Osteoblast (primary cell): ENCODE results near the gene CTNNBIP1. TPM values are rescaled to one million over a fixed set of nuclear protein-coding genes. Genes with fewer than 3 reads are reported as not detected.

Experiments
- DNase-seq: peaks from one replicate; pipeline ENCODE4 v3.0.0; 2011; ENCODE audit warnings: low spot score, mixed read lengths; ENCODE audit not compliant: insufficient read length; ENCODE audit errors: missing footprints
- H2AFZ ChIP-seq: 2 replicates; pipeline ENCODE4 v1.6.0; 2011; ENCODE audit warnings: mild to moderate bottlenecking, low read length
- H3K27ac ChIP-seq: 2 replicates; pipeline ENCODE4 v1.5.1; 2011; ENCODE audit warnings: mild to moderate bottlenecking, low read depth, low read length, moderate library complexity
- H3K27me3 ChIP-seq: 2 replicates; pipeline ENCODE4 v1.6.0; 2012; ENCODE audit warnings: mild to moderate bottlenecking, control low read depth, inconsistent platforms, low read length, moderate library complexity; ENCODE audit not compliant: insufficient read depth
- H3K36me3 ChIP-seq: 2 replicates; pipeline ENCODE4 v1.5.1; 2011; ENCODE audit warnings: mild to moderate bottlenecking, low read length, control low read depth, moderate library complexity; ENCODE audit not compliant: insufficient read depth
- H3K4me1 ChIP-seq: 2 replicates; pipeline ENCODE4 v1.5.1; 2011; ENCODE audit warnings: mild to moderate bottlenecking, low read length, control low read depth, moderate library complexity; ENCODE audit not compliant: insufficient read depth
- H3K4me2 ChIP-seq: 2 replicates; pipeline ENCODE4 v1.6.0; 2011; ENCODE audit warnings: mild to moderate bottlenecking, low read length; ENCODE audit not compliant: insufficient read depth
- H3K4me3 ChIP-seq: fragments of 200-600 bp; sonication (generic); 3 replicates; pipeline ENCODE4 v1.5.1; 2012; ENCODE audit warnings: mild to moderate bottlenecking, low read length, inconsistent platforms; ENCODE audit not compliant: insufficient read depth
- H3K79me2 ChIP-seq: 2 replicates; pipeline ENCODE4 v1.6.0; 2012; ENCODE audit warnings: mild to moderate bottlenecking, low read length, control low read depth, inconsistent platforms; ENCODE audit not compliant: insufficient read depth
- H3K9me3 ChIP-seq: 2 replicates; pipeline ENCODE4 v1.5.1; 2011; ENCODE audit warnings: low read depth, low read length, control low read depth
- H4K20me1 ChIP-seq: 2 replicates; pipeline ENCODE4 v1.6.0; 2012; ENCODE audit warnings: mild to moderate bottlenecking, low read length, control low read depth; ENCODE audit not compliant: insufficient read depth
- CTCF ChIP-seq: IDR thresholded peaks from 2 replicates; pipeline ENCODE4 v1.5.1; 2011; ENCODE audit warnings: mild to moderate bottlenecking, low read depth, low read length, moderate library complexity; ENCODE audit errors: extremely low read depth
- total RNA-seq: library from RNA; depleted of rRNA; stranded (reverse); fragments of >200 nt; gene quantifications from 2 replicates; pipeline ENCODE4 v1.2.3, GENCODE V29; 2012

Gene CTNNBIP1
- total RNA-seq, 1 donor: 18.5 TPM

GRCh38 chr1:9861360-9861759 is 48.7 kb downstream of the CTNNBIP1 start:
- no peaks in the 10 kb centered on the region for H4K20me1 ChIP-seq
- H3K27me3 ChIP-seq: no peaks in the 10 kb centered on the region
- no peaks in the 10 kb centered on the region for H3K9me3 ChIP-seq
- H3K4me3 ChIP-seq: no peak overlapping the region
- no peaks in the 10 kb centered on the region for H3K36me3 ChIP-seq
- no peaks in the 10 kb centered on the region for H3K79me2 ChIP-seq
- H3K4me2 ChIP-seq: no peak overlapping the region
- H3K27ac ChIP-seq: no peak overlapping the region
- H2AFZ ChIP-seq: no peak overlapping the region
- DNase-seq: no peak
- H3K4me1 ChIP-seq: no peaks in the 10 kb centered on the region
- TF ChIP-seq CTCF: no peak

GRCh38 chr1:9860887-9861286 is 49.2 kb downstream of the CTNNBIP1 start:
- Histone ChIP-seq H3K36me3 (no peaks in the 10 kb centered on the region), H3K27ac (no peak overlapping the region), H3K4me2 (no peak overlapping the region), H3K27me3 (no peaks in the 10 kb centered on the region), H2AFZ (no peak overlapping the region), H3K79me2 (no peaks in the 10 kb centered on the region), H3K4me3 (no peak overlapping the region), H3K4me1 (no peaks in the 10 kb centered on the region), H4K20me1 (no peaks in the 10 kb centered on the region), H3K9me3 (no peaks in the 10 kb centered on the region)
- DNase-seq: no peak
- no peak for TF ChIP-seq CTCF

- Histone ChIP-seq H3K9me3 (no peaks in the 10 kb centered on the region), H3K27me3 (no peaks in the 10 kb centered on the region)
- DNase-seq: no peak
Measured at GRCh38 chr1:9859281-9860014, 50.6 kb downstream of the CTNNBIP1 start.

More at GRCh38 chr1:9859281-9860014, 50.6 kb downstream of the CTNNBIP1 start:
- Histone ChIP-seq H3K4me1 (no peaks in the 10 kb centered on the region), H4K20me1 (no peaks in the 10 kb centered on the region), H3K36me3 (no peaks in the 10 kb centered on the region), H3K4me3 (no peak overlapping the region), H3K79me2 (no peaks in the 10 kb centered on the region), H3K27ac (no peak overlapping the region), H3K4me2 (no peak overlapping the region), H2AFZ (no peak overlapping the region)
- no peak for TF ChIP-seq CTCF
